ENCODE measurements around the gene STK10. TPM values are rescaled to one million over a fixed set of nuclear protein-coding genes. Genes with fewer than 3 reads are reported as not detected.

Gene STK10
- total and polyA plus RNA-seq, 9 of the 15 experiments (the other 6 are each of a cell fraction or from before 2014, with no cell fraction given) = 0.30 to 6.7 (median 2.4) TPM

DNA sequence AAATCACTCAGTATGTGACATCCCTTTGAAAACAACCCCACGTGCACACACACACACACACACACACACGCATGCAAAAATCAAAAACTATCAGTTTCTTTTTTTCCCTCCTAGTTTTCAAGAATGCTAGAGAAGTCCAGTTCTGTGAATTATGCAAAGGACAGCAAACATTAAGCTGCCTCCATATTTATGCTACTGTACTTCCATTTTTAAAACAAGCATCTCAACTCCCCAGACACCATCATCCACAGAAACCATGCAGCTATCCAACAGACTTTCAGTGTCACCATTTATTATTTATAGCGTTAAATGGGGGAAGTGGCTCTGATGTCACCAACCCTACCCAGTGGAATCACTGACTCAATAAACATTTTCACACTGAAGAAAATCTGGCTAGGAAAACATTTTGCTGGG, 183.2 kb downstream of the STK10 start (continued):
- TF ChIP-seq PKNOX1 (IDR thresholded peaks at IDR 0.05) (peak; percentile 92), HDGF (IDR thresholded peaks at IDR 0.05) (no peak), ZNF445 (CRISPR knock-in tag; IDR thresholded peaks at IDR 0.05; ENCODE audit: low read depth) (no peak), BRF1 (IDR thresholded peaks at IDR 0.05; ENCODE audit: borderline replicate concordance, extremely low read depth, insufficient read length) (no peak), THRA (IDR thresholded peaks at IDR 0.05) (no peak), ATF3 (IDR thresholded peaks at IDR 0.05) (peak; percentile 56), ATF3 (CRISPR knock-in tag; conservative IDR thresholded peaks at IDR 0.05) (no peak), RBM22 (IDR thresholded peaks at IDR 0.05; ENCODE audit: low read depth, low read length, poor library complexity, severe bottlenecking) (no peak)
- TF ChIP-seq, protein P1, sequence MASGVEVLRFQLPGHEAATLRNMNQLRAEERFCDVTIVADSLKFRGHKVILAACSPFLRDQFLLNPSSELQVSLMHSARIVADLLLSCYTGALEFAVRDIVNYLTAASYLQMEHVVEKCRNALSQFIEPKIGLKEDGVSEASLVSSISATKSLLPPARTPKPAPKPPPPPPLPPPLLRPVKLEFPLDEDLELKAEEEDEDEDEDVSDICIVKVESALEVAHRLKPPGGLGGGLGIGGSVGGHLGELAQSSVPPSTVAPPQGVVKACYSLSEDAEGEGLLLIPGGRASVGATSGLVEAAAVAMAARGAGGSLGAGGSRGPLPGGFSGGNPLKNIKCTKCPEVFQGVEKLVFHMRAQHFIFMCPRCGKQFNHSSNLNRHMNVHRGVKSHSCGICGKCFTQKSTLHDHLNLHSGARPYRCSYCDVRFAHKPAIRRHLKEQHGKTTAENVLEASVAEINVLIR (CRISPR knock-in tag; IDR thresholded peaks at IDR 0.05) = no peak
- TF ChIP-seq, protein P2, sequence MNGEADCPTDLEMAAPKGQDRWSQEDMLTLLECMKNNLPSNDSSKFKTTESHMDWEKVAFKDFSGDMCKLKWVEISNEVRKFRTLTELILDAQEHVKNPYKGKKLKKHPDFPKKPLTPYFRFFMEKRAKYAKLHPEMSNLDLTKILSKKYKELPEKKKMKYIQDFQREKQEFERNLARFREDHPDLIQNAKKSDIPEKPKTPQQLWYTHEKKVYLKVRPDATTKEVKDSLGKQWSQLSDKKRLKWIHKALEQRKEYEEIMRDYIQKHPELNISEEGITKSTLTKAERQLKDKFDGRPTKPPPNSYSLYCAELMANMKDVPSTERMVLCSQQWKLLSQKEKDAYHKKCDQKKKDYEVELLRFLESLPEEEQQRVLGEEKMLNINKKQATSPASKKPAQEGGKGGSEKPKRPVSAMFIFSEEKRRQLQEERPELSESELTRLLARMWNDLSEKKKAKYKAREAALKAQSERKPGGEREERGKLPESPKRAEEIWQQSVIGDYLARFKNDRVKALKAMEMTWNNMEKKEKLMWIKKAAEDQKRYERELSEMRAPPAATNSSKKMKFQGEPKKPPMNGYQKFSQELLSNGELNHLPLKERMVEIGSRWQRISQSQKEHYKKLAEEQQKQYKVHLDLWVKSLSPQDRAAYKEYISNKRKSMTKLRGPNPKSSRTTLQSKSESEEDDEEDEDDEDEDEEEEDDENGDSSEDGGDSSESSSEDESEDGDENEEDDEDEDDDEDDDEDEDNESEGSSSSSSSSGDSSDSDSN (IDR thresholded peaks at IDR 0.05; ENCODE audit: borderline replicate concordance in 1 of 2, low read depth in 2 of 2, low read length in 2 of 2) = 0 out of 4 replicates have a peak, but pooled peaks of 1 of the 2 experiments have one; percentile 13
